BJ (cell line): ENCODE data around the gene PI4K2A. TPM values are rescaled to one million over a fixed set of nuclear protein-coding genes. Genes with fewer than 3 reads are reported as not detected.
A peak's percentile ranks its signal among the peaks of the same experiment; 100 is the strongest.

Source experiments
- CTCF ChIA-PET: fragments of 350-600 bp; formaldehyde crosslinking; extraction: SDS; loops from one replicate; lab custom pipeline; 2021; ENCODE audit warnings: antibody characterized with exemption, inconsistent platforms; lab: Yijun Ruan, JAX
- POLR2A ChIA-PET: fragments of 300-600 bp; sonication (Branson Sonifier 250); formaldehyde crosslinking; extraction: SDS; loops from one replicate; lab custom pipeline; 2021; ENCODE audit warnings: antibody characterized with exemption; lab: Charles Lee
- DNase-seq: peaks from one replicate; pipeline ENCODE4 v3.0.0-alpha.2; 2011; ENCODE audit warnings: low read depth
- H3K27me3 ChIP-seq: 2 replicates; pipeline ENCODE4 v1.6.0; 2011; ENCODE audit warnings: low read length; ENCODE audit not compliant: control insufficient read depth, insufficient read depth
- H3K36me3 ChIP-seq: 2 replicates; pipeline ENCODE4 v1.5.1; 2011; ENCODE audit warnings: low read length; ENCODE audit not compliant: control insufficient read depth, insufficient read depth
- H3K4me3 ChIP-seq: 2 replicates; pipeline ENCODE4 v1.5.1; 2011; ENCODE audit warnings: low read depth, mild to moderate bottlenecking, control low read depth, low read length
- polyA plus RNA-seq: library from polyadenylated mRNA; depleted of rRNA; stranded (reverse); fragments of >200 nt; gene quantifications from 2 replicates; pipeline ENCODE4 v1.2.3, GENCODE V29; 2011
- TF ChIP-seq, protein P1 (sequence below): IDR thresholded peaks from 2 replicates; pipeline ENCODE4 v1.5.1; 2011; ENCODE audit warnings: low read depth, mild to moderate bottlenecking, control low read depth, inconsistent platforms, low read length, moderate library complexity; ENCODE audit not compliant: insufficient read depth

The PI4K2A gene
- polyA plus RNA-seq, 1 experiment, result 34.6 TPM

DNA sequence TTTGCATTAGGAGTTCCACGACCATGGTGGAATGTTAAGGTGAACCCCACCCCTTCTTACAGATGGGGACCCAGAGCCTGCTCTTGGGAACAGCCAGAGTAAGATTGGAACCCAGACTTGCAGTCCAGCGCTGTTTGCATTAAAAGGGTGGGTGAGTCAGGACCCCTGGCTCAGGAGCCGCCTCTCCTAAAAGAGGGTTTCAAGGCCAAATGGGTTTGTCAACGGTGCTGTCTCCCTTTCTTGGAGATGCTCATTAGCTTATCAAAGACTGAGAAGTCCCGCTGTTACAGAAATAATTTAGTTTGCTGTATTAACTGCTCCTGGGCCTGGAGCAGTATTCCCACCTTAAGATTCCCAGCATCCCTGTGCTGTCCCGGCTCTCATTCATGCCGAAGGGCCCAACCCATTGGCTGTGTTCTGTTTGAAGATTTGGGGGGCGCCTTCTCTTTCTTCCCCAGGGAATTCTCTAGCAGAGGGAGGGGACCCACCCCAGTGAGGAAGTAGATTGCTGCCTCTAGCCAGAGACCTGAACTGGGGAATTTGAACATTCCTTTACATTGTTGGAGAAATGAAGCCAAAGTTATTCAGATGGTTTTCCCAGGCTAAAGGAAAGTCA is 74.9 kb downstream of the PI4K2A start:
- no peaks in the 10 kb centered on the region for H3K27me3 ChIP-seq
- CTCF ChIA-PET, result interaction anchor here (1.0 to 20.3 kb wide), 4 partner anchors 14 to 29 kb away, joined by 3 to 517 read pairs (median 7); partner anchors contain the start of genes AVPI1 and ZFYVE27
- peaks cover 8% of the 10 kb centered on the region for H3K36me3 ChIP-seq
- TF ChIP-seq, protein P1, sequence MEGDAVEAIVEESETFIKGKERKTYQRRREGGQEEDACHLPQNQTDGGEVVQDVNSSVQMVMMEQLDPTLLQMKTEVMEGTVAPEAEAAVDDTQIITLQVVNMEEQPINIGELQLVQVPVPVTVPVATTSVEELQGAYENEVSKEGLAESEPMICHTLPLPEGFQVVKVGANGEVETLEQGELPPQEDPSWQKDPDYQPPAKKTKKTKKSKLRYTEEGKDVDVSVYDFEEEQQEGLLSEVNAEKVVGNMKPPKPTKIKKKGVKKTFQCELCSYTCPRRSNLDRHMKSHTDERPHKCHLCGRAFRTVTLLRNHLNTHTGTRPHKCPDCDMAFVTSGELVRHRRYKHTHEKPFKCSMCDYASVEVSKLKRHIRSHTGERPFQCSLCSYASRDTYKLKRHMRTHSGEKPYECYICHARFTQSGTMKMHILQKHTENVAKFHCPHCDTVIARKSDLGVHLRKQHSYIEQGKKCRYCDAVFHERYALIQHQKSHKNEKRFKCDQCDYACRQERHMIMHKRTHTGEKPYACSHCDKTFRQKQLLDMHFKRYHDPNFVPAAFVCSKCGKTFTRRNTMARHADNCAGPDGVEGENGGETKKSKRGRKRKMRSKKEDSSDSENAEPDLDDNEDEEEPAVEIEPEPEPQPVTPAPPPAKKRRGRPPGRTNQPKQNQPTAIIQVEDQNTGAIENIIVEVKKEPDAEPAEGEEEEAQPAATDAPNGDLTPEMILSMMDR, result no peak
- DNase-seq, result no peak
- H3K4me3 ChIP-seq, result peak overlapping the region; percentile 71
- POLR2A ChIA-PET, result interaction anchor here (0.5 to 1.4 kb wide), 4 partner anchors 9 to 92 kb away, joined by 3 to 15 read pairs (median 7); no protein-coding TSS in a partner anchor

DNA sequence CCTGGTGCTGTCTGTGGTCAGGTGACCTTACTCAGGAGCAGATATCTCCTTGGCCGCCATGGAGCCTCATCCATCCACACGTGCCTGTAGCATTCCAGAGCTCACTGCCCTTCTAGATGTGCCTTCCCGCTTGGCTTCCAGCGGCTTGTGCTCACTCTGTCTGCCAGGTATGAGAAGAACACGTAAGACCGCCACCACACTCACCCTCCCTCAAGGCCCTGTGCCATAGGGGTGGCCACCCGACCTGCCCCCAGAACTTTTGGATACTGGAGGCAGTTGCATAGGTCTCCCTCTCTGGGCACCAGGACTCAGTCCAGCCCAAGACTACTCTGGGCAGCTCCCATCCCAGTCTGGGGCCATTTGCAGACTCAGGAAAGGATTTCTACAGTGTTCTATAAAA is 77.2 kb downstream of the PI4K2A start:
- DNase-seq, result no peak
- CTCF ChIA-PET, result interaction anchor here (1.1 to 20.3 kb wide), 5 partner anchors 12 to 41 kb away, joined by 3 to 517 read pairs (median 10); partner anchors contain the start of gene ZFYVE27
- POLR2A ChIA-PET, result interaction anchor here (0.6 to 0.9 kb wide), 3 partner anchors 30 to 110 kb away, joined by 3 read pairs; partner anchors contain the start of gene AVPI1
- TF ChIP-seq, protein P1, result no peak
- no peaks in the 10 kb centered on the region for H3K27me3 ChIP-seq
- H3K4me3 ChIP-seq, result no peak overlapping the region
- H3K36me3 ChIP-seq, result peaks cover 8% of the 10 kb centered on the region

DNA sequence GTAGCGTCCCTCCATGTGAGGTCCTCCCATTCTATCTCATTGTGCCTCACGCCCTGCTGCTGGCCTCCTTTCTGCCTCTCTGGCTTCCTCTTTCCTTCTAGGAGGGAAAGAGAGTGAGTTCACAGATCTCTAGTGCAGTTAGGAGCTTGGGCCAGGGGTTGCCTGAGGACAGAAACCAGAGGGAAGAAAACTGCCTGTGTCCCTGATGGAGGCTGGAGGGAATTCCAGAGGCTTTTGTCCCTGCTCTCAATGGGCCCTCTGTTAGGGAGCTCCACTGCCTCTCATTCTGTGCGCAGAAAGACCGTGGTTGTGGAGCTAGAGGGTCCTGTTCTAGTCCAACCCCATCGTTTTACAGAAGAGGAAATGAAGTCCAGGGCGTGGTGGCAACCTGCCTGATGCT is 77.7 kb downstream of the PI4K2A start:
- DNase-seq, result no peak
- ChIA-PET CTCF (interaction anchor here (1.1 to 20.3 kb wide), 5 partner anchors 11 to 42 kb away, joined by 3 to 517 read pairs (median 9); partner anchors contain the start of gene ZFYVE27), POLR2A (interaction anchor here (0.6 kb wide), 2 partner anchors 40 to 110 kb away, joined by 3 read pairs; no protein-coding TSS in a partner anchor)
- Histone ChIP-seq H3K4me3 (no peak overlapping the region), H3K27me3 (no peaks in the 10 kb centered on the region), H3K36me3 (peaks cover 8% of the 10 kb centered on the region)
- TF ChIP-seq, protein P1, result no peak

DNA sequence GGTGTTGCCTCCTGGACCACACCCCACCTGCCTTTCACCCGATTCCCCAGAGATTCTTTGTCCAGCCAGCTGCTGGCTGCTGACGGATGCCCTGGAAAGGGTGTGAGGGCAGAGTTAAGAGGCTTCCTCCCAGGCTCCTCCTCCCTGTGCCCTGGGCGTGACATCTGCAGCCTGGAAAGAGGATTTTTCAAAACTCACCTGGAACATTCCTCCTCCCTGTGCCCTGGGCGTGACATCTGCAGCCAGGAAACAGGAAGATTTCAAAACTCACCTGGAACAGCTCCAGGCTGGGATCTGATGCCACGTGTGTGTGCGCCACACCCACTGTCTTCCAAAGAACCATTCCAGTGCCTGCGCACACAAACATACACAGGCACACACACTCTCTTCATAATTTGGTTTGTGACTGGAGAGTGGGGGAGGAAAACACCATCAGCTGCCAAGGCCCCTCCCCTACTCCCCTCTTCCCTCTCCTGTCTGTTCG is 78.2 kb downstream of the PI4K2A start:
- no peak overlapping the region for H3K4me3 ChIP-seq
- POLR2A ChIA-PET, result no interaction called here
- CTCF ChIA-PET, result interaction anchor here (0.6 to 20.3 kb wide), 6 partner anchors 11 to 42 kb away, joined by 3 to 517 read pairs (median 7); partner anchors contain the start of gene ZFYVE27
- no peak for DNase-seq
- peaks cover 8% of the 10 kb centered on the region for H3K36me3 ChIP-seq
- H3K27me3 ChIP-seq, result no peaks in the 10 kb centered on the region
- TF ChIP-seq, protein P1, result no peak

DNA sequence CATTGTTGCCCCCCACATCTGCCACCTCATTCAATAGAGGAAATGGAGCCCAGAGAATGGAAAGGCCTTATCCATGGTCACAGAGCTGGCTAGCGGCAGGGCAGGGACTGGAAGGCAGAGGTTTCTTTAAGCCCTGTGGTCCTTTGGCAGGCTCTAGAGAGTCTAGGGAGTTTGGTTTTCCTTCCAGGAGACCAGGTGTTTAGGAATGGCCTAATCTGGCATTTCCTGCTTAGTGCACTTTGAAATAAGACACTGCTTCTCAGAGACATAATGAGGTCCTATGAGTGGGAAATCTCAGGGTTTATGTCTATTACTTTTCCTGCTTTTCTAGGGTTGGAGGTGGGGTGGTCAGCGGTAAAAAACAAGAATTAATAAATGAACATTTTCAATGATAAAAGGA is 79.1 kb downstream of the PI4K2A start:
- DNase-seq, result no peak
- Histone ChIP-seq H3K4me3 (no peak overlapping the region), H3K36me3 (peaks cover 8% of the 10 kb centered on the region), H3K27me3 (no peaks in the 10 kb centered on the region)
- ChIA-PET POLR2A (no interaction called here), CTCF (interaction anchor here (0.6 to 20.3 kb wide), 5 partner anchors 10 to 479 kb away, joined by 4 to 517 read pairs (median 9); partner anchors contain the start of gene ZFYVE27)
- TF ChIP-seq, protein P1, result no peak
